ENCODE measurements around the gene PAX7.

- TF ChIP-seq CTCF (IDR thresholded peaks at IDR 0.05; ENCODE audit: insufficient read depth, low read length) (no peak), POLR2AphosphoS5 (IDR thresholded peaks at IDR 0.05; ENCODE audit: low read depth) (no peak), REST (IDR thresholded peaks at IDR 0.05; ENCODE audit: insufficient replicate concordance, low read depth) (no peak), SPI1 (IDR thresholded peaks at IDR 0.05; ENCODE audit: borderline replicate concordance, low read depth) (no peak), GABPA (IDR thresholded peaks at IDR 0.05; ENCODE audit: low read depth) (no peak)
Observed at GRCh38 chr1:18599086-18599485, 31.6 kb upstream of the PAX7 start.

Data from HL-60 (cell line).